Small intestine (tissue), 7 donors: ENCODE results near the gene PLXNA4. TPM values are rescaled to one million over a fixed set of nuclear protein-coding genes. Genes with fewer than 3 reads are reported as not detected.

Experiments
- DNase-seq, 2 donors: peaks; one replicate each; pipeline versions ENCODE4 v3.0.0 to v3.0.0-alpha.2; 2013
- FAIRE-seq: peaks from 2 replicates; lab custom pipeline; 2012; peaks lifted over from hg19 to GRCh38; lab: Jason Lieb, UNC
- H3K27ac ChIP-seq, 3 donors: one replicate each; pipeline ENCODE4 v1.5.1; 2013; ENCODE audit warnings: low read length in 2 of 3, mild to moderate bottlenecking in 2 of 3, control low read depth in 1 of 3, inconsistent platforms in 1 of 3, low read depth in 1 of 3, moderate library complexity in 1 of 3
- H3K27me3 ChIP-seq, 3 donors: one replicate each; pipeline ENCODE4 v1.6.1; 2013; ENCODE audit warnings: low read length in 3 of 3, inconsistent platforms in 1 of 3; ENCODE audit not compliant: control insufficient read depth in 3 of 3, insufficient read depth in 3 of 3
- H3K36me3 ChIP-seq, 3 donors: one replicate each; pipeline ENCODE4 v1.6.1; 2013; ENCODE audit warnings: low read length in 3 of 3, inconsistent platforms in 1 of 3, low read depth in 1 of 3, mild to moderate bottlenecking in 1 of 3, moderate library complexity in 1 of 3; ENCODE audit not compliant: control insufficient read depth in 3 of 3, insufficient read depth in 2 of 3
- H3K4me1 ChIP-seq, 3 donors: one replicate each; pipeline ENCODE4 v1.6.1; 2013; ENCODE audit warnings: low read length in 2 of 3, inconsistent platforms in 1 of 3, low read depth in 1 of 3, mild to moderate bottlenecking in 1 of 3, moderate library complexity in 1 of 3; ENCODE audit not compliant: control insufficient read depth in 3 of 3, insufficient read depth in 2 of 3
- H3K4me3 ChIP-seq, 3 donors: one replicate each; pipeline ENCODE4 v1.5.1; 2013; ENCODE audit warnings: low read length in 3 of 3, control low read depth in 1 of 3, inconsistent platforms in 1 of 3, low read depth in 1 of 3, mild to moderate bottlenecking in 1 of 3, moderate library complexity in 1 of 3
- H3K9me3 ChIP-seq, 2 donors: one replicate each; pipeline ENCODE4 v1.6.1; 2013; ENCODE audit warnings: low read depth in 1 of 2, low read length in 1 of 2; ENCODE audit not compliant: control insufficient read depth in 2 of 2, insufficient read depth in 1 of 2
- WGBS, 3 donors: extraction: QIAGEN DNeasy Blood & Tissue Kit; methylation state at CpG; one replicate each; pipeline ENCODE4 v1.1.7; 2013; 5-methylcytosine and 5-hydroxymethylcytosine counted together
- polyA plus RNA-seq, 4 donors: library from polyadenylated mRNA; stranded (reverse) in 3 of 4; unstranded in 1 of 4; fragments of 200-250 nt in 3 of 4; fragments of 120-200 nt in 1 of 4; gene quantifications; one replicate each; pipeline versions ENCODE4 v1.2.1 to v1.2.3, GENCODE V29; 2013
- donor health status: healthy with polysubstance abuse.
- donor health status: control.
- donor health status: control.
- donor health status: Bipolar disorder and iron deficiency.
- donor health status: healthy.

Gene PLXNA4
- polyA plus RNA-seq, 4 donors, result under 0.01 to 3.9 (median 1.2) TPM; not detected in 1

DNA sequence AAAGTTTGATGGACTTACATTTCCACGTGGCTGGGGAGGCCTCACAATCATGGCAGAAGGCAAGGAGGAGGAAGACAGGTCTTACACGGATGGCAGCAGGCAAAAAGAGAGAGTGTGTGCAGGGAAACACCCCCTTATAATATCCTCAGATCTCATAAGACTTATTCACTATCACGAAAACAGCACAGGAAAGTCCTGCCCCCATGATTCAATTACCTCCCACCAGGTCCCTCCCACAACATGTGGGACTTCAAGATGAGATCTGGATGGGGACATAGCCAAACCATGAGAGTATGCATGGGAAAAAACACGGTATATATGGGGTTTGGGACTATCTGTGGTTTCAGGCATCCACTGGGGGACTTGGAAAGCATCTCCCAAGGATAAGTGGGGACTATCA, 78.0 kb downstream of the PLXNA4 start:
- Histone ChIP-seq H3K9me3 (peaks cover 0 to 18% of the 10 kb centered on the region in 2 donors), H3K27ac (no peak overlapping the region), H3K36me3 (no peaks in the 10 kb centered on the region), H3K27me3 (peaks cover 0 to 10% (median 0%) of the 10 kb centered on the region in 3 donors), H3K4me3 (no peak overlapping the region), H3K4me1 (peaks cover 0 to under 1% (median 0%) of the 10 kb centered on the region in 3 donors)
- DNase-seq (peak in 1 of 2 donors; percentile 10), FAIRE-seq (no peak)
- WGBS, 3 donors, result 48 to 67% (median 51%) methylated on average over 4 of the region's 4 CpGs

DNA sequence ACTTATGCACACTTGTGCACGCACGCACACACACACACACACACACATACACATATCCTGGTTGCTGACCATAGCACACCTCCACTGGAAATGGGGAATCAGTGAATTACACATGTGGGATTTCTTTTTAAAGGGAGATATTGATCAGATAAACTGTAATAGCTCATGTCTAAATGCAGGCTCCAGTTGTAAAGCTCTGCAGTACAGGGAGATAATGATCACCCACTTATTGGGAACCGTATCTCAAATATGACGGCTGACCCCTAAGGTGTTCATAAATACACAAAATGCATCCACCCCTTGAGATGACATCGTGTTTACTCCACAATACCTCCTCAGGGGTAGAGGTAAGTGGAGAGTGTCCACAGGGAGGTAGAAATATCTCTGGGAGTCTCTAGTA, 79.2 kb downstream of the PLXNA4 start:
- no peak overlapping the region for H3K4me3 ChIP-seq
- peaks cover 0 to 10% (median 0%) of the 10 kb centered on the region in 3 donors for H3K27me3 ChIP-seq
- DNase-seq (no peak), FAIRE-seq (no peak)
- peaks cover 0 to 13% (median 0%) of the 10 kb centered on the region in 3 donors for H3K4me1 ChIP-seq
- no peak overlapping the region for H3K27ac ChIP-seq
- WGBS, 3 donors, result 79 to 86% (median 81%) methylated on average over 5 of the region's 5 CpGs
- peaks cover 0 to 3% (median 0%) of the 10 kb centered on the region in 3 donors for H3K36me3 ChIP-seq
- peaks cover 0 to 18% of the 10 kb centered on the region in 2 donors for H3K9me3 ChIP-seq

DNA sequence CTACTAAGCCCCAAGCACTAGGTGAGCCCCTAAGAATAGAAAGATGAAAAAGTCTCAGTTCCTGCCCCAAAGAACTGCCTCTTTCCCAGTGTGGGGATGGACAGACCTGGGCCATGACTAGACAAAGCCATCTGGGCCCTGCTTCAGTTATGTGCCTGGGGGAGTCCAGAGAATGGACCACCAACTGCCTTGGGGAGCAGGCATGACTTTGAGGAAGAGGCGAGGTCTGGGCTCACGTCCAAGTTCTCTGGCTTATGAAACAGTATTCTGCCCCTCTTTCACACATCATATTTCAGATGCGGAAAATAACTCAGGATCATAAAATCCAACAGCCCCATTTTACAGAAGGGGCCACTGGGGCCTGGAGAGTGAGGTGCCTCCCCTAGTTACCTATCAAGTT, 80.3 kb downstream of the PLXNA4 start:
- peaks cover 0 to 14% (median 0%) of the 10 kb centered on the region in 3 donors for H3K4me1 ChIP-seq
- no peak overlapping the region for H3K4me3 ChIP-seq
- FAIRE-seq (no peak), DNase-seq (no peak)
- peaks cover 0 to 18% of the 10 kb centered on the region in 2 donors for H3K9me3 ChIP-seq
- H3K27ac ChIP-seq, result no peak overlapping the region
- WGBS, 3 donors, result 50 to 73% (median 63%) methylated on average over 3 of the region's 3 CpGs
- peaks cover 0 to 3% (median 0%) of the 10 kb centered on the region in 3 donors for H3K36me3 ChIP-seq
- peaks cover 0 to 2% (median 0%) of the 10 kb centered on the region in 3 donors for H3K27me3 ChIP-seq

DNA sequence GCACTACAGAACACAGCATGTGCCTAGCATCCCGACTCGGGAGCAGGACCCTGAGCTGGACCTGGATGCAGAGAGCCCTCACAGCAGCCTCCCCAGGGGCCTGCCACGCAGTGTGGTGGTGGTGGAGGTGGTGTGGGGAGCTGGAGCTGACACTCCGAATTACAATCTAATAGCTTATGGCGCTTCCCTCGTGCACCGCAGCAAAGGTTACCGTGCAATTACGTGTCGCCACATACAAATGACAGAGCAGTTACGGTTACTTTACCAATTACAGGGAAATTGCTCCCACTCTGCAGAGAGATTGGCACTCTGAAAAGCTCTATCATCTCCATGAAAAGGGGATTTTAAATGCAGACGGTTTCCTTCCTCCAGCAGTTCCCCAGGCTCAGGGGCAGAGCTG, 81.8 kb downstream of the PLXNA4 start:
- Histone ChIP-seq H3K9me3 (peaks cover 0 to 14% of the 10 kb centered on the region in 2 donors), H3K4me1 (peaks cover 0 to 18% (median 0%) of the 10 kb centered on the region in 3 donors)

DNA sequence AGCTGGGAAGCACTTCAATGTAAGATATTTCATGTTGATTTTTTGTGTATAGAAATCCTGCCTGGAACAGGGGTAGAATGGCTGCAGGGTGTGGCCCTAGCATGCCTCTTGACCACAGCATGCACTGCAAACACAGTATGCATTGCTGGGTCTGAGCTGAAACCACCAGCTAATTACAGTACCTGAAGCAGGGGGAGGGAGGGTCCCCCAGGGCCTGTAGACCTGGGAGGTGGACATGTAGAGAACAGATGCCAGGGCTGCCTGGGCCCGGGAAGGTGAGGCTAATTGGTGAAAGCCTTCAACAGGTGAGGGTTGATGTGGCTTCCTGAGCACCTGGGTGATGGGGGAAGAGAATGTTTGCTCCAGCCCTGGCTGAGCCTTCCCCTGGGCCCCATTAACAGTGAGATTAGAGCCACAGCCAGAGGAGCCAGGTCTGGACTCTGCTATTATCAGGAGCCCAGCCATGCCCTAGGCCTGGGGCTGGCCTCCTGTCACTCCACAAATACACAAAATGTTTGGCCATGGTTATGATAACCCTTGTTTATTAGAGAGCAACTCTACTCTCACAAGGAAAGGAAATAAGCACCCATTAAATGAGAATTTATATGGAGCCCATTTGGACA, 83.3 kb downstream of the PLXNA4 start:
- H3K9me3 ChIP-seq, result no peaks in the 10 kb centered on the region
- no peak for FAIRE-seq
- WGBS, 3 donors, result 65 to 82% (median 67%) methylated on average over 1 of the region's 1 CpG

More for the DNA sequence above, 81.8 kb downstream of the PLXNA4 start:
- Histone ChIP-seq H3K36me3 (peaks cover 0 to 3% (median 0%) of the 10 kb centered on the region in 3 donors), H3K27ac (no peak overlapping the region), H3K4me3 (no peak overlapping the region), H3K27me3 (peaks cover 0 to 2% (median 0%) of the 10 kb centered on the region in 3 donors)
- DNase-seq, result no peak
- no peak for FAIRE-seq
- WGBS, 3 donors, result 89 to 92% (median 92%) methylated on average over 12 of the region's 12 CpGs

DNA sequence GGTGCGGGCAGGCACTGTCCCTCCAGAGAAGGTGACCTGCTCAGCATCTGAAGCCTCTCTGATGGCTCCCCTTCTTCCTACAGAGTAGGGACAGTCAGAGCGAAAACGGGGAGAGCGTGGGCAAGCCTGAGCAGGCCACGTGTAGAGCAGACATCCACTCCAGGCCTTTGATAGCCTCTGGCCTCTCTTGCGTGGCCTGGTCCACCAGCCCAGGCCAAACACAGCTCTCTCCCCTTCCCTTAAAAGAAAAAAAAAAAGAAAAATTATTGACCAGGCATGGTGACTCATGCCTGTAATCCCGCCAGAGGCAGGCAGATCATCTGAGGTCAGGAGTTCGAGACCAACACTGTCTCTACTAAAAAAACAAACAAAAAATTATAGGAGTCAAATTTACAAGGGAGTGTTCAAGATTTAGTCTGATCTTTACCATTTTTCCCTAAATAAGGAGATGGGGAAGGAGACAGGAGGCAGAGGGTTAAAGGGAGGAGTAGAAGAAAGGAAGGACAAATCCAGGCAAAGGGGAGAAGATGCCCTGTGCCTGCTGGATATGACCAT, 84.8 kb downstream of the PLXNA4 start:
- Histone ChIP-seq H3K4me1 (peaks cover 0 to 21% (median 0%) of the 10 kb centered on the region in 3 donors), H3K27me3 (peaks cover 0 to 7% (median 0%) of the 10 kb centered on the region in 3 donors), H3K27ac (no peak overlapping the region), H3K4me3 (no peak overlapping the region), H3K36me3 (peaks cover 0 to 3% (median 0%) of the 10 kb centered on the region in 3 donors), H3K9me3 (no peaks in the 10 kb centered on the region)
- 84 to 86% (median 84%) methylated on average over 8 of the region's 8 CpGs for WGBS, 3 donors
- no peak for FAIRE-seq
- DNase-seq, result no peak

More for the DNA sequence above, 83.3 kb downstream of the PLXNA4 start:
- DNase-seq, result peak in 1 of 2 donors; percentile 18
- H3K27me3 ChIP-seq, result peaks cover 0 to 8% (median 0%) of the 10 kb centered on the region in 3 donors
- H3K4me1 ChIP-seq, result peaks cover 0 to 18% (median 0%) of the 10 kb centered on the region in 3 donors
- no peak overlapping the region for H3K4me3 ChIP-seq
- peaks cover 0 to 3% (median 0%) of the 10 kb centered on the region in 3 donors for H3K36me3 ChIP-seq
- H3K27ac ChIP-seq, result no peak overlapping the region

DNA sequence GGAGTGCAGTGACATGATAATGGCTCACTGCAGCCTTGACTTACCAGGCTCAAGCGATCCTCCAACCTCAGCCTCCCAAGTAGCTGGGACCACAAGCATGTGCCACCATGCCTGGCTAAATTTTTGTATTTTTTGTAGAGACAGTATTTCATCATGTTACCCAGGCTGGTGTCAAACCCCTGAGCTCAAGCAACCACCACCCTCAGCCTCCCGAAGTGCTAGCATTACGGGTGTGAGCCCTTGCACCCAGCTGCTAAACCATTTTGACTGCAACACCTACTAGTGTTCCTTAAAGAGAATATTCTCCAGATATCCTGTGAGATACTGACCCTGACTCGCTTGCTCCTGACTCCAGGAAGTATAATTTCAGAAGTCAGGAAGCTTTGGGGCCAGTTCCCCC, 85.8 kb downstream of the PLXNA4 start:
- H3K4me3 ChIP-seq, result no peak overlapping the region
- DNase-seq (no peak), FAIRE-seq (no peak)
- H3K27me3 ChIP-seq, result peaks cover 0 to 7% (median 0%) of the 10 kb centered on the region in 3 donors
- peaks cover 0 to 3% (median 0%) of the 10 kb centered on the region in 3 donors for H3K36me3 ChIP-seq
- peaks cover 0 to 29% (median 0%) of the 10 kb centered on the region in 3 donors for H3K4me1 ChIP-seq
- 67 to 79% (median 77%) methylated on average over 4 of the region's 4 CpGs for WGBS, 3 donors
- H3K9me3 ChIP-seq, result no peaks in the 10 kb centered on the region
- H3K27ac ChIP-seq, result no peak overlapping the region

DNA sequence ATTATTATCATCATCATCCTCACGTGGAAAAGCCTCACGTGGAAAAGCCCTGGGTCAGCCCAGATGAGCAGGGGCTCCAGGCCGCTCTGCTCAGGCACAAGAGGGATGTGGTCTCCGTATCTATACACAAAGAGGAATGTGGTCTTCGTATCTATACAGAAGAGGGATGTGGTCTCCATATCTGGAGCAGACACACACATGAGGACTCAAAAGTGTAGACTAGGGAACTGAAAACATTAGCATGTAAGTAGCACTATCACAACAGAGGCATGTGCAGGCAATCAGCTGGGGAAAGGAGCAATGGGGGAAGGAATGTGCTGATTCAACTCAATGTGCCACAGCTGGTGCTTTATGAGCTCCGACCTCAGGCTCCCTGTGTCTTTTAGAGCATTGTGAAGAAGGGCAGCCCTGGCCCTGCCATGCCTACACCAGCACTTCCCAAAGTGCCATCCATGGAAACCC, 86.5 kb downstream of the PLXNA4 start:
- peaks cover 0 to 7% (median 0%) of the 10 kb centered on the region in 3 donors for H3K27me3 ChIP-seq
- peaks cover 0 to 31% (median 0%) of the 10 kb centered on the region in 3 donors for H3K4me1 ChIP-seq
- no peak for FAIRE-seq
- peak in 1 of 2 donors; percentile 43 for DNase-seq
- H3K27ac ChIP-seq, result no peak overlapping the region
- 76 to 88% (median 82%) methylated on average over 6 of the region's 6 CpGs for WGBS, 3 donors
- H3K9me3 ChIP-seq, result no peaks in the 10 kb centered on the region
- no peak overlapping the region for H3K4me3 ChIP-seq
- peaks cover 0 to 3% (median 0%) of the 10 kb centered on the region in 3 donors for H3K36me3 ChIP-seq
